Ramos (cell line): ENCODE results near the gene CST7.

Experiments
- in situ Hi-C: fragments of 300-500 bp; cut with MboI; formaldehyde crosslinking; loops from one replicate; pipeline ENCODE4 v1.14.3; 2022; ENCODE audit warnings: low sequenced_read_pairs; ENCODE audit not compliant: unreplicated experiment

CST7 gene, protein sequence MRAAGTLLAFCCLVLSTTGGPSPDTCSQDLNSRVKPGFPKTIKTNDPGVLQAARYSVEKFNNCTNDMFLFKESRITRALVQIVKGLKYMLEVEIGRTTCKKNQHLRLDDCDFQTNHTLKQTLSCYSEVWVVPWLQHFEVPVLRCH

DNA sequence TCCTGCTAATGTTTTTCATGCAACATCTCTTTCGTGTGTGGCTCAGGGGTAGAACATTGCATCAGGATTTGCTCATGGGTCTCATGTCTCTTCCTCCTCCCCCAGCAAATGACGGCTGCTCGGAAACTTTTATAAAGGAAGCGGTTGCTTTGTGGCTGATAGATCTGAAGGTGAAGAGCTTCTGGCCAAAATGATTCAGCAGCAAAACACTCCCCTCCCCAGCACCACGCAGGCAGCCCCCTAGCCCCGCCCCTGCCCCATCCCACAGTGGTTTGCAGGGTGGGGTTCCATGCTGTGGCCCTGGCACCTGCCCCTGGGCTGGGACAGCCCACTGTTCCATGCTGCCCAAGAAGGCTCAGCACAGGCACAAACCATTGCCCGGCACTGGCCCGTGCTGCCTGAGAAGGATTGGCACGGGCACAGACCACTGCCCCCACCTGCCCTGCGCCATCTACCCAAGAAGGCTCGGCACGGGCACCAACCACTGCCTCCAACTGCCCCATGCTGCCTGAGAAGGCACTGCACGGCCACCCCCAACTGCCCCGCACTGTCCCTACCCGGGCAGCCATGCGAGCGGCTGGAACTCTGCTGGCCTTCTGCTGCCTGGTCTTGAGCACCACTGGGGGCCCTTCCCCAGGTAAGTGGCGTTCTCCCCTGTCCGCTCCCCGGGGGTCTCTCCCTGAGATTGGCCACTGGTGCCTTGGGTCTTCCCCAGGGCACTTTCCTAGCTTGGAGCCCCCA, at the start of gene CST7:
Gene CST7 (plus strand): TSS at position 331 of the 741 bp plus-strand sequence. CDS start 237 bp downstream, at position 568.
- in situ Hi-C loops = no loop called here

GRCh38 chr20:24906806-24907205, 42.3 kb upstream of the CST7 start:
- in situ Hi-C loops = loop anchor here (25.0 kb wide), 1 partner anchor 370 kb away; no protein-coding TSS in a partner anchor

DNA sequence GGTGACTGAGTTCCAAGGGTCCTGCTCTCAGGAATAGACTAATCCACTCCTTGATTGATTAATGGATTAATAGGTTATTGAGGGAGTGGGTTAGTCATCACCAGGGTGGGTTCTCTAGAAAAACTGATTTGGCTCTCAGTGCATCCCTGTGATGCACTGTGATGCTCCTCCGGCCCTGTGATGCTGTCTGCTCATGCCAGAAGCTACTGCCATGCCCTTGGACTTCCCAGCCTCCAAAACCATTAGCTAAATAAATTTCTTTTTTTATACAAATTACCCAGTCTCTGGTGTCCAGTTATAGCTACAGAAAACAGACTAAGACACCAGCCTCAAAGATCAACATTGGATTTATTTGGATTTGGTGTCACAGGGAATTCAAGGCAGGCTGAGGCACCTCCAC, 40.4 kb upstream of the CST7 start:
- in situ Hi-C loops = loop anchor here (25.0 kb wide), 1 partner anchor 371 kb away; no protein-coding TSS in a partner anchor

GRCh38 chr20:24909086-24909780, 39.8 kb upstream of the CST7 start:
- in situ Hi-C loops = loop anchor here (25.0 kb wide), 1 partner anchor 372 kb away; no protein-coding TSS in a partner anchor

GRCh38 chr20:24909861-24910260, 39.2 kb upstream of the CST7 start:
- in situ Hi-C loops = loop anchor here (10.0 to 25.0 kb wide), 2 partner anchors 125 to 373 kb away; no protein-coding TSS in a partner anchor

DNA sequence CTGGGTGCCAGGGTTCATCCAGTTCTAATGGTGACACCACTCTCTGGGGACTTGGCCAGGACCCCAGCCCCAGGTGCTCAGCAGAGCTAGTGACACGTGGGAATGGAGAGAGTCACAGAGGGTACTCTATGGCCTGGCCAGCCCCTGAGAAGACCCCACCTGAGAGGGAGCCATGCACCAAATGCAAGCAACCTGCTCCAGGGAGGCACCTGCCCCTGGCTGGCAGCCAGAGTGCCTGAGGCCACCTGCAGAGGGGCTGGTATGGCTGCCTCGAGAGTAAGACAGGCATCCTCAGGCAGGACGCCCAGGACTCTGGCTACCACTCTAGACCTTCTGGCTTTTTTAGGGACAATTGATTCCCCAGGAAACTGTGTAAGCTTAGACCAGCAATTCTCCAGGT, 38.6 kb upstream of the CST7 start:
- in situ Hi-C loops = loop anchor here (10.0 to 25.0 kb wide), 2 partner anchors 126 to 373 kb away; no protein-coding TSS in a partner anchor

GRCh38 chr20:24911461-24911860, 37.6 kb upstream of the CST7 start:
- in situ Hi-C loops = loop anchor here (10.0 to 25.0 kb wide), 2 partner anchors 127 to 374 kb away; no protein-coding TSS in a partner anchor

GRCh38 chr20:24912397-24913075, 36.5 kb upstream of the CST7 start:
- in situ Hi-C loops = loop anchor here (10.0 to 25.0 kb wide), 2 partner anchors 128 to 375 kb away; no protein-coding TSS in a partner anchor

GRCh38 chr20:24913076-24913628, 35.9 kb upstream of the CST7 start:
- in situ Hi-C loops = loop anchor here (10.0 to 25.0 kb wide), 2 partner anchors 128 to 376 kb away; no protein-coding TSS in a partner anchor

DNA sequence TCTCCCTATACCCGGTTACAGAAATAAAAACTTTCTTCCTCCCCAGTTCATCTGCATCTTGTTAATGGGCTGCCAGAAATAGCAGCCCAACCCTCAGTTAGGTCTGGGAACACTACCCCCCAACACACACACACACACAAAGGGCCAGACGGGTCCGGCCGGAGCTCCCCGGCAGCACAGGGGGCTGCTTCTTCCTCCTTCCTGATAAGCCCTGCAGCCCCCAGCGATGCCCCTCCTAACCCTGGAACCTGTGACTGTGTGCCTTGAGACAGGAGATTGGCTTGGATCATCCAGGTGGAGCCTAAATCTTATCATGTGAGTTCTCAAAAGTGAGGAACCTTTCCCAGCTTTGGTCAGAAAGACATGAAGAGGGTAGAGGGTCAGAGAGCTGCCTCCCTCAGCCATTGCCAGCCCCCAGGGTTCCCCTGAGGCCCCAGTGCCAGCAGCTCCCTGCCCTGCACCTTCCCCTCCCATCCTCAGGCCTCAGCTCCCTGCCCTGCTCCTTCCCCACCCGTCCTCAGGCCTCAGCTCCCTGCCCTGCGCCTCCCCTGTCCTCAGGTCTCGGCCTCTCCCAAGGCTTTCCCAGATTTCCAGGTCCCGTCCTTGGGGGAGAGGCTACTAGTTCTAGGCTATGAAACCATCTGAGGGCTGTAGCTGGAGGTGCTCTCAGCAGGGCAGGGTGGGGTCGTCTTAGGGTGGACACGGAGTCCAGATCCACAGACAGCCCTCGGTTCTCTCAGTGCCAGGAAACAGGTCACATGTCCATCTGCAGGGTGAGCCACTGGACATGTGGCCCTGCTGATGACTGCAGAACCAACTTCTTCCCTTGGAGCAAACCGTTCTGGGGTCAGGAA, 34.5 kb upstream of the CST7 start:
- in situ Hi-C loops = loop anchor here (10.0 to 25.0 kb wide), 2 partner anchors 130 to 377 kb away; no protein-coding TSS in a partner anchor

GRCh38 chr20:24915440-24915839, 33.6 kb upstream of the CST7 start:
- in situ Hi-C loops = loop anchor here (10.0 to 25.0 kb wide), 2 partner anchors 131 to 378 kb away; no protein-coding TSS in a partner anchor

GRCh38 chr20:24915892-24916291, 33.2 kb upstream of the CST7 start:
- in situ Hi-C loops = loop anchor here (10.0 to 25.0 kb wide), 2 partner anchors 131 to 379 kb away; no protein-coding TSS in a partner anchor

DNA sequence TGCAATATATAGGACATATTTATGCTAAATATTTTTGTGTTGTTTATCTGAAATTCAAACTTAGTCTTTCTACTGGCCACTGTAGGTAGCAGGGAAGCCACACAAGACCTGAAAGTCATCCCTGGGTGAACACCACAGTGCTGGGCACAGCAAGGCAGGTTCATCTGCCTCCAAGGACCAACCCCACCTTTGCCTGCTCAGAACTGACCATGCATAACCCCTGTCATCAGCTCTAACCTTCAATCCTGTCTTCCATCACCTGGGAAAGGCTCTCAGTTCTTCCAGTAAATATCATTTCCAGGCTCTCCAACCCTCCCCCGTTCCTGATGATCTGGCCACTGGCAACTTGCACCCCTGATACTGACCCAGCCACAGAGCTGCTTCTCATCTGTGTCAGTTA, 32.7 kb upstream of the CST7 start:
- in situ Hi-C loops = loop anchor here (10.0 to 25.0 kb wide), 2 partner anchors 132 to 379 kb away; no protein-coding TSS in a partner anchor

DNA sequence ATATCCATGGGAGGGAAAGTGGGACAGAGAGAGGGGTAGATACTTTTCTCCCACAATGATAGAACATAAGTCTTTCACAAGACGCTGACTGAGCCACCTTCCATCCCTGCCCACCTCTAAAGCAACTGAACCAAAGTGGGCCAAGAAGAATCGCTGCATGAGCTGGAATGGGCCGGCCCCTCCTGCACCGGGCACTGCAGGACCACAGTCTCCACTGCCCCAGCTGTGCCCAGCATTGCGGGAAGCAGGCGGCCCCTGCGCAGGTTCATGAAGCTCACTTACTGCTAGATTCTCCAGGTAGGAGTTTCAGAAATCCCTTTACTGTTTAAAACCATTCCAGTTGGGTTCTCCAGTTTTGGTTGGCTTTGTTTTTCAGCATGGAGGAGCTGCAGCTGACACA, 32.0 kb upstream of the CST7 start:
- in situ Hi-C loops = loop anchor here (10.0 to 25.0 kb wide), 2 partner anchors 132 to 380 kb away; no protein-coding TSS in a partner anchor

DNA sequence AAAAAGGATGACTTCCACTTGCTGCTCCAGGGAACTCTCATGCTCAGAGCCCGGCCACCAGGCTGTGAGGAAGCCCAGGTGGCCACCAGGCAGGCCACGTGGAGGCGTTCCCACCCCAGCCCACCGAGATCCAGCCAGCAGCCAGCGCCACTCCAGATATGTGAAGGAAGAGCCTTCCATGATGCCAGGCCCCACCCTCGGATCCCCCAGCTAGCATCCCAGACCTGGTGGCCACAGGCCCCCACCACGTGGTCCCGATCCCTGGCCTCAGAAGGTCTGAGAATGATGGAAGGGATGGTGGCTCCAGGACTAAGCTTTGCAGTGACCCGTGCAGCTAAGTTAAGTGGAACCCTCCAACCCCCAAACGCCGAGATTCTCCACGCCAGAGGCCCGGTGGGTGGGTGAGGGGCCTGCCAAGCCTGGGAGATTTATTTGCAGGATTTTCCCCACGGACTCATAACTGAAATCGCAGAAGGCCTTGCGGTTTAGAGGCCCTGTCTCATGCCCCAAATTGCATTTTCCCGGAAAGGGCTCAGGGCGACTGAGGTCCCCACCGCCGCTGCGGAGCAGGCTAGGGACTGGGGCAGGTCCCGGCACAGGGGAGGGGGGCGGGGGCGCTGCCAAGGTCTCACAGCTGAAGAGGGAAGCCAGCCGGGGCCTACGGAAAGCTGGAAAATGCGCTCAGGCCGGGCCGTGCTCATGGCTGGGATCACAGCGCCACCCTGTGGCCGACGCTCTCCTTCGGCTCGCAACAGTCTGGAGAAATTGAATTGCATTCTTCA, 31.1 kb upstream of the CST7 start:
- in situ Hi-C loops = loop anchor here (10.0 to 25.0 kb wide), 2 partner anchors 133 to 381 kb away; no protein-coding TSS in a partner anchor

- in situ Hi-C loops = loop anchor here (10.0 to 25.0 kb wide), 2 partner anchors 134 to 382 kb away; no protein-coding TSS in a partner anchor
Measured at GRCh38 chr20:24918579-24919566, 30.2 kb upstream of the CST7 start.
